Loucy (cell line): ENCODE results near the gene GINS1.

Source experiments
- H2AFZ ChIP-seq: fragments of 200-600 bp; sonication (generic); 2 replicates; pipeline ENCODE4 v1.6.0; 2016; ENCODE audit warnings: antibody characterized with exemption, mild to moderate bottlenecking, low read length, moderate library complexity
- H3F3A ChIP-seq: fragments of 200-600 bp; 2 replicates; pipeline ENCODE4 v1.6.0; 2016; ENCODE audit warnings: antibody characterized with exemption, low read depth, mild to moderate bottlenecking
- H3K27me3 ChIP-seq: fragments of 200-600 bp; sonication (generic); 2 replicates; pipeline ENCODE4 v1.6.1; 2014; ENCODE audit warnings: low read length, mild to moderate bottlenecking; ENCODE audit not compliant: insufficient read depth, poor library complexity, severe bottlenecking
- H3K36me3 ChIP-seq: fragments of 200-600 bp; sonication (generic); 2 replicates; pipeline ENCODE4 v1.6.1; 2016; ENCODE audit warnings: low read length; ENCODE audit not compliant: insufficient read depth
- H3K4me1 ChIP-seq: fragments of 200-600 bp; sonication (generic); 2 replicates; pipeline ENCODE4 v1.5.1; 2014; ENCODE audit warnings: low read length, mild to moderate bottlenecking; ENCODE audit not compliant: insufficient read depth, poor library complexity, severe bottlenecking
- H3K4me2 ChIP-seq: fragments of 200-600 bp; sonication (generic); 2 replicates; pipeline ENCODE4 v1.6.0; 2014; ENCODE audit warnings: antibody characterized with exemption, low read length, low read depth, mild to moderate bottlenecking; ENCODE audit not compliant: poor library complexity, severe bottlenecking
- H3K4me3 ChIP-seq: fragments of 200-600 bp; sonication (generic); 2 replicates; pipeline ENCODE4 v1.5.1; 2014; ENCODE audit warnings: low read length, mild to moderate bottlenecking, mixed read lengths; ENCODE audit not compliant: poor library complexity, severe bottlenecking
- H3K79me2 ChIP-seq: fragments of 200-600 bp; sonication (generic); 2 replicates; pipeline ENCODE4 v1.6.1; 2014; ENCODE audit warnings: low read length; ENCODE audit not compliant: insufficient read depth
- H3K9ac ChIP-seq: fragments of 200-600 bp; sonication (generic); 2 replicates; pipeline ENCODE4 v1.6.0; 2014; ENCODE audit warnings: mild to moderate bottlenecking, low read depth, low read length, moderate library complexity; ENCODE audit not compliant: poor library complexity, severe bottlenecking
- H3K9me2 ChIP-seq: fragments of 200-600 bp; sonication (generic); replicated peaks from 2 replicates; pipeline ENCODE4 v1.6.1; 2016; ENCODE audit warnings: low read depth, low read length, mixed read lengths
- H3K9me3 ChIP-seq: fragments of 200-600 bp; sonication (generic); 2 replicates; pipeline ENCODE4 v1.6.1; 2014; ENCODE audit warnings: mild to moderate bottlenecking, antibody characterized with exemption, low read length, low read depth; ENCODE audit not compliant: insufficient read depth
- H4K20me1 ChIP-seq: fragments of 200-600 bp; sonication (generic); 2 replicates; pipeline ENCODE4 v1.6.0; 2014; ENCODE audit warnings: antibody characterized with exemption, low read length, mild to moderate bottlenecking; ENCODE audit not compliant: insufficient read depth, poor library complexity, severe bottlenecking
- EZH2phosphoT487 ChIP-seq: fragments of 200-600 bp; IDR thresholded peaks from 2 replicates; pipeline ENCODE4 v1.6.1; 2018; ENCODE audit warnings: antibody characterized with exemption, mild to moderate bottlenecking, moderate library complexity, borderline replicate concordance
- TF ChIP-seq, protein P1 (sequence below): fragments of 200-600 bp; sonication (generic); conservative IDR thresholded peaks from 2 replicates; pipeline ENCODE4 v1.5.1; 2014; ENCODE audit warnings: mild to moderate bottlenecking, antibody characterized with exemption, low read length

The GINS1 gene

DNA sequence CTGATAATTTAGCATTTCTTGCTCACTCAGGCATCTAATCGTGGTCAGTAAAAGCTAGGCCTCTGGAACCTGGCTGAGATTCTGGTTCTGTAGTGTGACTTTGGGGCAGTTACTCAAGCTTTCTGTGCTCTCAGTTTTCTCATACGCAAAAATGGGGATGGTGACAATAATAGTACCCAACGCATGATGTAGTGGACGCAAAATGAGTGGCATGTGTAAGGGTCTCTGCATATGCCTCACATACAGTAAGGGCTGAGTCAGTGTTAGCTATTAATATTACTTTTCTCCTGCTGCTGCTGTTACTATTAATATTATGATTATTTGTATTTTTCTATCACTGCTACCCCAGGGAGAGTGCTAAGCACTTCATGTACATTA lies 686 bp downstream of the GINS1 start:
- TF ChIP-seq, protein P1, sequence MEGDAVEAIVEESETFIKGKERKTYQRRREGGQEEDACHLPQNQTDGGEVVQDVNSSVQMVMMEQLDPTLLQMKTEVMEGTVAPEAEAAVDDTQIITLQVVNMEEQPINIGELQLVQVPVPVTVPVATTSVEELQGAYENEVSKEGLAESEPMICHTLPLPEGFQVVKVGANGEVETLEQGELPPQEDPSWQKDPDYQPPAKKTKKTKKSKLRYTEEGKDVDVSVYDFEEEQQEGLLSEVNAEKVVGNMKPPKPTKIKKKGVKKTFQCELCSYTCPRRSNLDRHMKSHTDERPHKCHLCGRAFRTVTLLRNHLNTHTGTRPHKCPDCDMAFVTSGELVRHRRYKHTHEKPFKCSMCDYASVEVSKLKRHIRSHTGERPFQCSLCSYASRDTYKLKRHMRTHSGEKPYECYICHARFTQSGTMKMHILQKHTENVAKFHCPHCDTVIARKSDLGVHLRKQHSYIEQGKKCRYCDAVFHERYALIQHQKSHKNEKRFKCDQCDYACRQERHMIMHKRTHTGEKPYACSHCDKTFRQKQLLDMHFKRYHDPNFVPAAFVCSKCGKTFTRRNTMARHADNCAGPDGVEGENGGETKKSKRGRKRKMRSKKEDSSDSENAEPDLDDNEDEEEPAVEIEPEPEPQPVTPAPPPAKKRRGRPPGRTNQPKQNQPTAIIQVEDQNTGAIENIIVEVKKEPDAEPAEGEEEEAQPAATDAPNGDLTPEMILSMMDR: no peak
- no peak for TF ChIP-seq EZH2phosphoT487
- H3K9me2 ChIP-seq: no peaks in the 10 kb centered on the region
- H3K4me3 ChIP-seq: peak overlapping the region; percentile 81
- H2AFZ ChIP-seq: peak overlapping the region; percentile 87
- H3K9me3 ChIP-seq: peaks cover 7% of the 10 kb centered on the region; the same call in 1 of the 2 replicates
- no peaks in the 10 kb centered on the region for H3K27me3 ChIP-seq
- peaks cover 52% of the 10 kb centered on the region for H3K79me2 ChIP-seq
- H3K4me2 ChIP-seq: peak overlapping the region; percentile 86
- H3F3A ChIP-seq: no peaks in the 10 kb centered on the region
- H3K36me3 ChIP-seq: no peaks in the 10 kb centered on the region
- H4K20me1 ChIP-seq: peaks cover 4% of the 10 kb centered on the region
- peaks cover 11% of the 10 kb centered on the region for H3K4me1 ChIP-seq
- H3K9ac ChIP-seq: peak overlapping the region; percentile 90

DNA sequence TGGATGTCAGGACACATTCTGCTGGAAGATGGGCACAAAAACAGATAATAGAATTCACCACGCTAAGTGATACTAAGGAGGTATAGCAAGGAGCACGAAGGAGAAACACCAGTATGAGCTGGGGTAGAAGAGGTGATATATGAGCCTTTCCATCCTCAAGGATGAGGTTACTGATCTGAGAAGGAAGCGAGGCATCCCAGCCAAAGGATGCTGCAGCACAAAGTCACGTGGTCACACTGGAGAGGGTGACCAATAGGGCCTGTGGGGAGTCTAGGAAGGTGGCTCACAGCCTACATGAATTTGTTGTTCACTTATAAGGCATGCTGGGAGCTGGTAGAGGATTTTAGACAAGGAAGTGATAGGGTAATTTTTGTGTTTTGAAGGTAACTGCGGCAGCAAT lies 1.4 kb downstream of the GINS1 start:
- H3K9ac ChIP-seq: peak overlapping the region; percentile 90
- no peaks in the 10 kb centered on the region for H3K9me3 ChIP-seq
- H3K9me2 ChIP-seq: no peaks in the 10 kb centered on the region
- peaks cover 4% of the 10 kb centered on the region for H4K20me1 ChIP-seq
- no peak for TF ChIP-seq EZH2phosphoT487
- TF ChIP-seq, protein P1: no peak
- peaks cover 11% of the 10 kb centered on the region for H3K4me1 ChIP-seq
- H3K36me3 ChIP-seq: no peaks in the 10 kb centered on the region
- no peak overlapping the region for H2AFZ ChIP-seq
- H3K79me2 ChIP-seq: peaks cover 54% of the 10 kb centered on the region
- no peaks in the 10 kb centered on the region for H3F3A ChIP-seq
- peak overlapping the region; percentile 86 for H3K4me2 ChIP-seq
- H3K27me3 ChIP-seq: no peaks in the 10 kb centered on the region
- H3K4me3 ChIP-seq: peak overlapping the region; percentile 81

DNA sequence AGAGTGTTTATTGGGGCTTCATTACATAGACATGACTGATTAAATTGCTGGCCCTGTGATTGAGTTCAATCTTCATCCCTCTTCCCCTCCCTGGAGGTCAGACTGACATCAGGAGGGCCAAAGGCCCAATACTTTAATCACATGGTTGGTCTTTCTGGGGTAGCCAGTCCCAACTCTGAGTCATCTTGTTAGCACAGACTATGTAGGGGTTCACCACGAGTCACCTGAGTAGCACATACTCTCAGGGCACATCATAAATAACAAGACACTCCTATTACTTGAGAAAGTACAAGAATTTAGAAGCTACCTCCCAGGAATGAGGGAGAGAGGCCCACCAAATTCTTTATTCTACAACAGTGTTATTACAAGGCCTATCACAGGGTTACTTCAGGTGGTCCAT lies 11.3 kb downstream of the GINS1 start:
- Histone ChIP-seq H3K9me3 (no peaks in the 10 kb centered on the region), H3K9me2 (no peaks in the 10 kb centered on the region), H3K9ac (no peak overlapping the region), H2AFZ (no peak overlapping the region), H3K27me3 (no peaks in the 10 kb centered on the region), H4K20me1 (no peaks in the 10 kb centered on the region), H3K79me2 (no peaks in the 10 kb centered on the region), H3K4me2 (no peak overlapping the region), H3F3A (no peaks in the 10 kb centered on the region), H3K36me3 (peaks cover 15% of the 10 kb centered on the region; the same call in 1 of the 2 replicates), H3K4me1 (no peaks in the 10 kb centered on the region), H3K4me3 (no peak overlapping the region)
- TF ChIP-seq, protein P1: no peak
- no peak for TF ChIP-seq EZH2phosphoT487
